Measurements from ENCODE around the gene ZNF827.

ZNF827 gene

DNA sequence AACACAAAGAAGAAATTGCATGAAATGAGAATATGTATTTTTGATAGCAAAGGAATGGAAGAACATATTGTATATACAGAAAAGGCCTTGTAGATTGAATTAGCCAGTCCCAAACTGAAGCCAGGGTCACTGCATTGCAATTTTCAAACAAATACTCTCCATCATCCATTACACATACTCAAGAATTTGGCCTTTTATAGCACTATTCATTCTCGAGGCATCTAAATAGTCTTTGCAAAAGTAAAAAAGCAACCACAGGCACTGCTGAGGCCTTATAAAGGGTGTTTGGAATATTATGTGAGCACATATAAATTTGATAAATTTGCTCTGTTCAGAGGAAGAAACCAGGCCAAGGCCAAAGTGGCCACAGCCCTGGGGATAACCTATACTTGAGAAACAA, 123.0 kb downstream of the ZNF827 start:
- TF ChIP-seq EZH2phosphoT487 (IDR thresholded peaks at IDR 0.05; ENCODE audit: borderline replicate concordance), result no peak
- TF ChIP-seq, protein P1, sequence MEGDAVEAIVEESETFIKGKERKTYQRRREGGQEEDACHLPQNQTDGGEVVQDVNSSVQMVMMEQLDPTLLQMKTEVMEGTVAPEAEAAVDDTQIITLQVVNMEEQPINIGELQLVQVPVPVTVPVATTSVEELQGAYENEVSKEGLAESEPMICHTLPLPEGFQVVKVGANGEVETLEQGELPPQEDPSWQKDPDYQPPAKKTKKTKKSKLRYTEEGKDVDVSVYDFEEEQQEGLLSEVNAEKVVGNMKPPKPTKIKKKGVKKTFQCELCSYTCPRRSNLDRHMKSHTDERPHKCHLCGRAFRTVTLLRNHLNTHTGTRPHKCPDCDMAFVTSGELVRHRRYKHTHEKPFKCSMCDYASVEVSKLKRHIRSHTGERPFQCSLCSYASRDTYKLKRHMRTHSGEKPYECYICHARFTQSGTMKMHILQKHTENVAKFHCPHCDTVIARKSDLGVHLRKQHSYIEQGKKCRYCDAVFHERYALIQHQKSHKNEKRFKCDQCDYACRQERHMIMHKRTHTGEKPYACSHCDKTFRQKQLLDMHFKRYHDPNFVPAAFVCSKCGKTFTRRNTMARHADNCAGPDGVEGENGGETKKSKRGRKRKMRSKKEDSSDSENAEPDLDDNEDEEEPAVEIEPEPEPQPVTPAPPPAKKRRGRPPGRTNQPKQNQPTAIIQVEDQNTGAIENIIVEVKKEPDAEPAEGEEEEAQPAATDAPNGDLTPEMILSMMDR (conservative IDR thresholded peaks at IDR 0.05; ENCODE audit: low read length), result no peak
- Histone ChIP-seq H3K27me3 (ENCODE audit: insufficient read depth, low read length, poor library complexity, severe bottlenecking) (no peaks in the 10 kb centered on the region), H3K9me3 (ENCODE audit: insufficient read depth, low read depth, low read length) (no peaks in the 10 kb centered on the region), H2AFZ (ENCODE audit: low read length) (no peak overlapping the region), H3K36me3 (ENCODE audit: insufficient read depth, low read length) (peaks cover 92% of the 10 kb centered on the region; the same call in 1 of the 2 replicates), H3K9ac (ENCODE audit: low read depth, low read length, poor library complexity, severe bottlenecking) (no peak overlapping the region), H3F3A (ENCODE audit: low read depth) (no peaks in the 10 kb centered on the region), H3K9me2 (replicated peaks; ENCODE audit: low read depth, low read length) (no peaks in the 10 kb centered on the region), H3K4me2 (ENCODE audit: low read depth, low read length, poor library complexity, severe bottlenecking) (no peak overlapping the region), H3K4me1 (ENCODE audit: insufficient read depth, low read length, poor library complexity, severe bottlenecking) (no peaks in the 10 kb centered on the region), H3K4me3 (ENCODE audit: low read length, poor library complexity, severe bottlenecking) (no peak overlapping the region), H4K20me1 (ENCODE audit: insufficient read depth, low read length, poor library complexity, severe bottlenecking) (no peaks in the 10 kb centered on the region), H3K79me2 (ENCODE audit: insufficient read depth, low read length) (no peaks in the 10 kb centered on the region)

DNA sequence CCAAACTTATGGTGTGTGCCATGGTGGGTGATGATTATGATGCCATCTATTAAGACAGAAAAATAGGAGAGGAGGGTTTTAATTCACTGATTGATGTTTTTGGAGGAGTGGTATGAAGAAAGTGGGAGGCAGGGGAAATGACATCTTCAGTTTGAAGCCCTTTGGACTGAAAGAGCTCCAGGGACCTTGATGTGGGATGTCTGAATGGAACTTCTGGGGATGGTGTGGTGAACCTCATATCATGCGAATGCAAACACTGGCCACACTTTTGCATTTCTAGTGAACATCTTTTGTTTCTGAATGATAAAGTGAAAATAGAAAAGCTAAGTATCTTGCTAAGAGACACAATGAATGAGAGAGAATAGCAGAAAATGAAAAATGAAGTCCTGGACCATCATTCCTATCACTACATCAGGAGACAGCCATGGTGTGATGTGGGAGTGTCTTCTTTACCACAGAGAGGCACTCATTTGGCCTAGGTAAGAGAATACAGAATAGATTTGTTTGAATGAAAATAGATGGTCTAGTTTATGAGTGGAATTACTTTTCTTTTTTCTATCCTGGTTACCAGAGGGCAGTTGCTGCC, 123.5 kb downstream of the ZNF827 start:
- no peaks in the 10 kb centered on the region for H3K9me3 ChIP-seq (ENCODE audit: insufficient read depth, low read depth, low read length)
- H4K20me1 ChIP-seq (ENCODE audit: insufficient read depth, low read length, poor library complexity, severe bottlenecking), result no peaks in the 10 kb centered on the region
- no peaks in the 10 kb centered on the region for H3K79me2 ChIP-seq (ENCODE audit: insufficient read depth, low read length)
- no peak overlapping the region for H3K4me2 ChIP-seq (ENCODE audit: low read depth, low read length, poor library complexity, severe bottlenecking)
- H3K36me3 ChIP-seq (ENCODE audit: insufficient read depth, low read length), result peaks cover 93% of the 10 kb centered on the region; the same call in 1 of the 2 replicates
- no peaks in the 10 kb centered on the region for H3K27me3 ChIP-seq (ENCODE audit: insufficient read depth, low read length, poor library complexity, severe bottlenecking)
- H2AFZ ChIP-seq (ENCODE audit: low read length), result no peak overlapping the region
- no peaks in the 10 kb centered on the region for H3F3A ChIP-seq (ENCODE audit: low read depth)
- H3K4me1 ChIP-seq (ENCODE audit: insufficient read depth, low read length, poor library complexity, severe bottlenecking), result no peaks in the 10 kb centered on the region
- no peak overlapping the region for H3K4me3 ChIP-seq (ENCODE audit: low read length, poor library complexity, severe bottlenecking)
- TF ChIP-seq, protein P1 (conservative IDR thresholded peaks at IDR 0.05; ENCODE audit: low read length), result no peak
- no peak for TF ChIP-seq EZH2phosphoT487 (IDR thresholded peaks at IDR 0.05; ENCODE audit: borderline replicate concordance)
- no peaks in the 10 kb centered on the region for H3K9me2 ChIP-seq (replicated peaks; ENCODE audit: low read depth, low read length)
- H3K9ac ChIP-seq (ENCODE audit: low read depth, low read length, poor library complexity, severe bottlenecking), result no peak overlapping the region

DNA sequence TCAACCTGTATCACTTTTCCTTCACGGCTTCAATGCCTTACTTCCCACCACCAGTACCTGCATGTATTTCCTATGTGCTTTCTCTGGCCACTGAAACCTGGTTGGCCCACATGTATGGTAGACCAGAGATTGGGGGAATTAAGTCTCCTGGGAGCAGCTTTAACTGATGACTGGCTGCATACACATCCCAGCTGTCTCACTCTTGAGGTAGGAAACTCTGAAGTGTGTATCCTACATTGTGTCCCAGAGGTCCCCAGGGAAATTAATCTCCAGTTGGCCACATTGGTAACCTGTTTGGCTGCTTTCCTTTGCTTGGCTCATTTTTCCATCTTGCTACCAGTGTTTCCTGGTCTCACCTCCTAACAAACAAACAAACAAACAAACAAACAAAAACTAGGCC, 124.4 kb downstream of the ZNF827 start:
- H3K27me3 ChIP-seq (ENCODE audit: insufficient read depth, low read length, poor library complexity, severe bottlenecking), result no peaks in the 10 kb centered on the region
- no peaks in the 10 kb centered on the region for H3K9me3 ChIP-seq (ENCODE audit: insufficient read depth, low read depth, low read length)
- peaks cover 93% of the 10 kb centered on the region for H3K36me3 ChIP-seq (ENCODE audit: insufficient read depth, low read length)
- no peak overlapping the region for H3K4me3 ChIP-seq (ENCODE audit: low read length, poor library complexity, severe bottlenecking)
- no peaks in the 10 kb centered on the region for H3F3A ChIP-seq (ENCODE audit: low read depth)
- H3K4me2 ChIP-seq (ENCODE audit: low read depth, low read length, poor library complexity, severe bottlenecking), result no peak overlapping the region
- no peak overlapping the region for H3K9ac ChIP-seq (ENCODE audit: low read depth, low read length, poor library complexity, severe bottlenecking)
- no peaks in the 10 kb centered on the region for H3K4me1 ChIP-seq (ENCODE audit: insufficient read depth, low read length, poor library complexity, severe bottlenecking)
- no peak for TF ChIP-seq EZH2phosphoT487 (IDR thresholded peaks at IDR 0.05; ENCODE audit: borderline replicate concordance)
- TF ChIP-seq, protein P1 (conservative IDR thresholded peaks at IDR 0.05; ENCODE audit: low read length), result no peak
- H4K20me1 ChIP-seq (ENCODE audit: insufficient read depth, low read length, poor library complexity, severe bottlenecking), result no peaks in the 10 kb centered on the region
- H3K79me2 ChIP-seq (ENCODE audit: insufficient read depth, low read length), result no peaks in the 10 kb centered on the region
- H2AFZ ChIP-seq (ENCODE audit: low read length), result no peak overlapping the region
- H3K9me2 ChIP-seq (replicated peaks; ENCODE audit: low read depth, low read length), result no peaks in the 10 kb centered on the region

Data from Loucy (cell line).